A549 (cell line): ENCODE results near the gene KANSL1.

Source experiments
- BHLHE40 ChIP-seq: IDR thresholded peaks from 2 replicates; pipeline ENCODE4 v1.6.1; 2012; ENCODE audit warnings: low read depth, low read length, inconsistent platforms
- CEBPB ChIP-seq, 2 experiments: fragments of >200 bp in 1 of 2; sonication (Bioruptor Twin) in 1 of 2; formaldehyde crosslinking in 1 of 2; IDR thresholded peaks; 2 replicates each; pipeline ENCODE4 v1.6.1; 2012 to 2016
- HDAC2 ChIP-seq: fragments of 200-600 bp; sonication (generic); IDR thresholded peaks from 2 replicates; pipeline ENCODE4 v1.6.1; 2016
- MYC ChIP-seq: IDR thresholded peaks from 2 replicates; pipeline ENCODE4 v1.6.1; 2012; ENCODE audit warnings: mild to moderate bottlenecking, inconsistent platforms, low read length, improper control_type of control experiment, borderline replicate concordance

GRCh38 chr17:46013502-46014165 lies 179.6 kb downstream of the KANSL1 start:
- TF ChIP-seq HDAC2 (no peak), BHLHE40 (no peak), MYC (no peak), CEBPB (IDR thresholded peaks at IDR 0.05) (no peak)
